WTC11 (cell line): ENCODE measurements around the gene C1orf232. TPM values are rescaled to one million over a fixed set of nuclear protein-coding genes. Genes with fewer than 3 reads are reported as not detected.
A peak's percentile ranks its signal among the peaks of the same experiment; 100 is the strongest.

Experiments
- EMX1 ChIP-seq: fragments of 250-450 bp; sonication (Bioruptor Pico); IDR thresholded peaks from 2 replicates; pipeline ENCODE4 v1.8.0; 2021; ENCODE audit warnings: mild to moderate bottlenecking
- ESRRA ChIP-seq: sonication (generic); formaldehyde crosslinking; IDR thresholded peaks from 2 replicates; pipeline ENCODE4 v1.8.1; 2022; ENCODE audit warnings: mild to moderate bottlenecking, missing genetic modification reagents, borderline replicate concordance
- GABPB1 ChIP-seq: sonication (generic); formaldehyde crosslinking; IDR thresholded peaks from 2 replicates; pipeline ENCODE4 v1.8.1; 2023; ENCODE audit warnings: mild to moderate bottlenecking, missing genetic modification reagents
- GRHL2 ChIP-seq: fragments of 250-450 bp; sonication (Bioruptor Pico); IDR thresholded peaks from 2 replicates; pipeline ENCODE4 v1.8.0; 2022; ENCODE audit warnings: mild to moderate bottlenecking, moderate library complexity; ENCODE audit not compliant: insufficient replicate concordance, severe bottlenecking
- JAZF1 ChIP-seq: fragments of 250-450 bp; sonication (Bioruptor Pico); IDR thresholded peaks from 2 replicates; pipeline ENCODE4 v1.9.0; 2021; ENCODE audit warnings: moderate library complexity, mild to moderate bottlenecking, inconsistent platforms
- JUN ChIP-seq: sonication (generic); formaldehyde crosslinking; IDR thresholded peaks from 2 replicates; pipeline ENCODE4 v1.8.0; 2023; ENCODE audit warnings: mild to moderate bottlenecking, missing genetic modification reagents
- KAT7 ChIP-seq: sonication (generic); formaldehyde crosslinking; IDR thresholded peaks from 2 replicates; pipeline ENCODE4 v1.8.1; 2023; ENCODE audit warnings: missing genetic modification reagents, mild to moderate bottlenecking, borderline replicate concordance
- MXD4 ChIP-seq: fragments of 250-450 bp; sonication (Bioruptor Pico); IDR thresholded peaks from 2 replicates; pipeline ENCODE4 v1.8.0; 2021; ENCODE audit warnings: mild to moderate bottlenecking, moderate library complexity, borderline replicate concordance
- NR1H2 ChIP-seq: sonication (generic); formaldehyde crosslinking; IDR thresholded peaks from 2 replicates; pipeline ENCODE4 v1.9.0; 2021; ENCODE audit warnings: mild to moderate bottlenecking, moderate library complexity, missing genetic modification reagents
- OVOL2 ChIP-seq: fragments of 250-450 bp; sonication (Bioruptor Pico); IDR thresholded peaks from 2 replicates; pipeline ENCODE4 v1.9.0; 2021; ENCODE audit warnings: mild to moderate bottlenecking, borderline replicate concordance
- SMAD3 ChIP-seq: sonication (generic); formaldehyde crosslinking; IDR thresholded peaks from 2 replicates; pipeline ENCODE4 v1.8.0; 2022; ENCODE audit warnings: missing genetic modification reagents, mild to moderate bottlenecking, borderline replicate concordance
- TCF7 ChIP-seq: sonication (generic); formaldehyde crosslinking; IDR thresholded peaks from 2 replicates; pipeline ENCODE4 v1.8.0; 2022; ENCODE audit warnings: mild to moderate bottlenecking, low read depth, missing genetic modification reagents, moderate library complexity
- TEAD4 ChIP-seq: sonication (generic); formaldehyde crosslinking; IDR thresholded peaks from 2 replicates; pipeline ENCODE4 v1.8.0; 2022; ENCODE audit warnings: mild to moderate bottlenecking, missing genetic modification reagents
- ZNF138 ChIP-seq: sonication (generic); formaldehyde crosslinking; conservative IDR thresholded peaks from 2 replicates; pipeline ENCODE4 v1.8.1; 2022; ENCODE audit warnings: mild to moderate bottlenecking, moderate library complexity, missing genetic modification reagents
- ZNF232 ChIP-seq: sonication (generic); formaldehyde crosslinking; IDR thresholded peaks from 2 replicates; pipeline ENCODE4 v1.8.0; 2022; ENCODE audit warnings: mild to moderate bottlenecking, missing genetic modification reagents
- ZNF317 ChIP-seq: sonication (generic); formaldehyde crosslinking; IDR thresholded peaks from 2 replicates; pipeline ENCODE4 v1.8.1; 2023; ENCODE audit warnings: low read depth, mild to moderate bottlenecking, moderate library complexity, missing genetic modification reagents, borderline replicate concordance
- ZNF396 ChIP-seq: fragments of 250-450 bp; sonication (Bioruptor Pico); IDR thresholded peaks from 2 replicates; pipeline ENCODE4 v1.8.0; 2021; ENCODE audit warnings: mild to moderate bottlenecking, moderate library complexity, borderline replicate concordance
- total RNA-seq: library from RNA; stranded (reverse); gene quantifications from 3 replicates; pipeline ENCODE4 v1.2.3, GENCODE V29; 2021
- TF ChIP-seq, protein P1 (sequence below): sonication (generic); formaldehyde crosslinking; IDR thresholded peaks from 2 replicates; pipeline ENCODE4 v1.8.0; 2022; ENCODE audit warnings: missing genetic modification reagents
- TF ChIP-seq, protein P2 (sequence below): sonication (generic); formaldehyde crosslinking; conservative IDR thresholded peaks from 2 replicates; pipeline ENCODE4 v1.8.1; 2022; ENCODE audit warnings: mild to moderate bottlenecking, missing genetic modification reagents
- TF ChIP-seq, protein P3 (sequence below): sonication (generic); formaldehyde crosslinking; IDR thresholded peaks from 2 replicates; pipeline ENCODE4 v1.8.1; 2022; ENCODE audit warnings: low read depth, missing genetic modification reagents, borderline replicate concordance
- TF ChIP-seq, protein P4 (sequence below): sonication (generic); formaldehyde crosslinking; IDR thresholded peaks from 2 replicates; pipeline ENCODE4 v1.8.0; 2023; ENCODE audit warnings: missing genetic modification reagents
- TF ChIP-seq, protein P5 (sequence below): fragments of 250-450 bp; sonication (Bioruptor Pico); IDR thresholded peaks from 2 replicates; pipeline ENCODE4 v1.9.0; 2021; ENCODE audit warnings: mild to moderate bottlenecking
- TF ChIP-seq, protein P6 (sequence below): sonication (generic); formaldehyde crosslinking; IDR thresholded peaks from 2 replicates; pipeline ENCODE4 v1.8.1; 2023; ENCODE audit warnings: mild to moderate bottlenecking, missing genetic modification reagents
- TF ChIP-seq, protein P7 (sequence below): sonication (generic); formaldehyde crosslinking; IDR thresholded peaks from 2 replicates; pipeline ENCODE4 v1.8.1; 2022; ENCODE audit warnings: mild to moderate bottlenecking, moderate library complexity, missing genetic modification reagents
- TF ChIP-seq, protein P8 (sequence below): sonication (generic); formaldehyde crosslinking; IDR thresholded peaks from 2 replicates; pipeline ENCODE4 v1.8.0; 2022; ENCODE audit warnings: mild to moderate bottlenecking, missing genetic modification reagents

Gene C1orf232
- total RNA-seq, 1 experiment from 2014 or later = not detected

- TF ChIP-seq, protein P1, sequence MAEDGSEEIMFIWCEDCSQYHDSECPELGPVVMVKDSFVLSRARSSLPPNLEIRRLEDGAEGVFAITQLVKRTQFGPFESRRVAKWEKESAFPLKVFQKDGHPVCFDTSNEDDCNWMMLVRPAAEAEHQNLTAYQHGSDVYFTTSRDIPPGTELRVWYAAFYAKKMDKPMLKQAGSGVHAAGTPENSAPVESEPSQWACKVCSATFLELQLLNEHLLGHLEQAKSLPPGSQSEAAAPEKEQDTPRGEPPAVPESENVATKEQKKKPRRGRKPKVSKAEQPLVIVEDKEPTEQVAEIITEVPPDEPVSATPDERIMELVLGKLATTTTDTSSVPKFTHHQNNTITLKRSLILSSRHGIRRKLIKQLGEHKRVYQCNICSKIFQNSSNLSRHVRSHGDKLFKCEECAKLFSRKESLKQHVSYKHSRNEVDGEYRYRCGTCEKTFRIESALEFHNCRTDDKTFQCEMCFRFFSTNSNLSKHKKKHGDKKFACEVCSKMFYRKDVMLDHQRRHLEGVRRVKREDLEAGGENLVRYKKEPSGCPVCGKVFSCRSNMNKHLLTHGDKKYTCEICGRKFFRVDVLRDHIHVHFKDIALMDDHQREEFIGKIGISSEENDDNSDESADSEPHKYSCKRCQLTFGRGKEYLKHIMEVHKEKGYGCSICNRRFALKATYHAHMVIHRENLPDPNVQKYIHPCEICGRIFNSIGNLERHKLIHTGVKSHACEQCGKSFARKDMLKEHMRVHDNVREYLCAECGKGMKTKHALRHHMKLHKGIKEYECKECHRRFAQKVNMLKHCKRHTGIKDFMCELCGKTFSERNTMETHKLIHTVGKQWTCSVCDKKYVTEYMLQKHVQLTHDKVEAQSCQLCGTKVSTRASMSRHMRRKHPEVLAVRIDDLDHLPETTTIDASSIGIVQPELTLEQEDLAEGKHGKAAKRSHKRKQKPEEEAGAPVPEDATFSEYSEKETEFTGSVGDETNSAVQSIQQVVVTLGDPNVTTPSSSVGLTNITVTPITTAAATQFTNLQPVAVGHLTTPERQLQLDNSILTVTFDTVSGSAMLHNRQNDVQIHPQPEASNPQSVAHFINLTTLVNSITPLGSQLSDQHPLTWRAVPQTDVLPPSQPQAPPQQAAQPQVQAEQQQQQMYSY (CRISPR knock-in tag) = no peak
- TF ChIP-seq, protein P2, sequence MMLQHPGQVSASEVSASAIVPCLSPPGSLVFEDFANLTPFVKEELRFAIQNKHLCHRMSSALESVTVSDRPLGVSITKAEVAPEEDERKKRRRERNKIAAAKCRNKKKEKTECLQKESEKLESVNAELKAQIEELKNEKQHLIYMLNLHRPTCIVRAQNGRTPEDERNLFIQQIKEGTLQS (CRISPR knock-in tag) = 0 out of 2 replicates have a peak, but pooled peaks have one; percentile 62
- no peak for TF ChIP-seq ZNF396 (CRISPR knock-in tag)
- no peak for TF ChIP-seq EMX1 (CRISPR knock-in tag)
- no peak for TF ChIP-seq NR1H2
- TF ChIP-seq TCF7 (CRISPR knock-in tag) = no peak
- TF ChIP-seq ZNF317 (CRISPR knock-in tag) = 0 out of 2 replicates have a peak, but pooled peaks have one; percentile 11
- TF ChIP-seq ZNF138 (CRISPR knock-in tag) = no peak
- no peak for TF ChIP-seq GRHL2 (CRISPR knock-in tag)
- TF ChIP-seq ESRRA = no peak
- TF ChIP-seq, protein P3, sequence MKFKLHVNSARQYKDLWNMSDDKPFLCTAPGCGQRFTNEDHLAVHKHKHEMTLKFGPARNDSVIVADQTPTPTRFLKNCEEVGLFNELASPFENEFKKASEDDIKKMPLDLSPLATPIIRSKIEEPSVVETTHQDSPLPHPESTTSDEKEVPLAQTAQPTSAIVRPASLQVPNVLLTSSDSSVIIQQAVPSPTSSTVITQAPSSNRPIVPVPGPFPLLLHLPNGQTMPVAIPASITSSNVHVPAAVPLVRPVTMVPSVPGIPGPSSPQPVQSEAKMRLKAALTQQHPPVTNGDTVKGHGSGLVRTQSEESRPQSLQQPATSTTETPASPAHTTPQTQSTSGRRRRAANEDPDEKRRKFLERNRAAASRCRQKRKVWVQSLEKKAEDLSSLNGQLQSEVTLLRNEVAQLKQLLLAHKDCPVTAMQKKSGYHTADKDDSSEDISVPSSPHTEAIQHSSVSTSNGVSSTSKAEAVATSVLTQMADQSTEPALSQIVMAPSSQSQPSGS (CRISPR knock-in tag) = 0 out of 2 replicates have a peak, but pooled peaks have one; percentile 16
- no peak for TF ChIP-seq OVOL2 (CRISPR knock-in tag)
- TF ChIP-seq, protein P4, sequence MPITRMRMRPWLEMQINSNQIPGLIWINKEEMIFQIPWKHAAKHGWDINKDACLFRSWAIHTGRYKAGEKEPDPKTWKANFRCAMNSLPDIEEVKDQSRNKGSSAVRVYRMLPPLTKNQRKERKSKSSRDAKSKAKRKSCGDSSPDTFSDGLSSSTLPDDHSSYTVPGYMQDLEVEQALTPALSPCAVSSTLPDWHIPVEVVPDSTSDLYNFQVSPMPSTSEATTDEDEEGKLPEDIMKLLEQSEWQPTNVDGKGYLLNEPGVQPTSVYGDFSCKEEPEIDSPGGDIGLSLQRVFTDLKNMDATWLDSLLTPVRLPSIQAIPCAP = no peak
- TF ChIP-seq, protein P5, sequence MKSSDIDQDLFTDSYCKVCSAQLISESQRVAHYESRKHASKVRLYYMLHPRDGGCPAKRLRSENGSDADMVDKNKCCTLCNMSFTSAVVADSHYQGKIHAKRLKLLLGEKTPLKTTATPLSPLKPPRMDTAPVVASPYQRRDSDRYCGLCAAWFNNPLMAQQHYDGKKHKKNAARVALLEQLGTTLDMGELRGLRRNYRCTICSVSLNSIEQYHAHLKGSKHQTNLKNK (CRISPR knock-in tag) = no peak
- TF ChIP-seq TEAD4 (CRISPR knock-in tag) = peak; percentile 68; the same call in 1 of the 2 replicates
- TF ChIP-seq, protein P6, sequence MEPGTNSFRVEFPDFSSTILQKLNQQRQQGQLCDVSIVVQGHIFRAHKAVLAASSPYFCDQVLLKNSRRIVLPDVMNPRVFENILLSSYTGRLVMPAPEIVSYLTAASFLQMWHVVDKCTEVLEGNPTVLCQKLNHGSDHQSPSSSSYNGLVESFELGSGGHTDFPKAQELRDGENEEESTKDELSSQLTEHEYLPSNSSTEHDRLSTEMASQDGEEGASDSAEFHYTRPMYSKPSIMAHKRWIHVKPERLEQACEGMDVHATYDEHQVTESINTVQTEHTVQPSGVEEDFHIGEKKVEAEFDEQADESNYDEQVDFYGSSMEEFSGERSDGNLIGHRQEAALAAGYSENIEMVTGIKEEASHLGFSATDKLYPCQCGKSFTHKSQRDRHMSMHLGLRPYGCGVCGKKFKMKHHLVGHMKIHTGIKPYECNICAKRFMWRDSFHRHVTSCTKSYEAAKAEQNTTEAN = peak; percentile 81; the same call in 1 of the 2 replicates
- TF ChIP-seq, protein P7, sequence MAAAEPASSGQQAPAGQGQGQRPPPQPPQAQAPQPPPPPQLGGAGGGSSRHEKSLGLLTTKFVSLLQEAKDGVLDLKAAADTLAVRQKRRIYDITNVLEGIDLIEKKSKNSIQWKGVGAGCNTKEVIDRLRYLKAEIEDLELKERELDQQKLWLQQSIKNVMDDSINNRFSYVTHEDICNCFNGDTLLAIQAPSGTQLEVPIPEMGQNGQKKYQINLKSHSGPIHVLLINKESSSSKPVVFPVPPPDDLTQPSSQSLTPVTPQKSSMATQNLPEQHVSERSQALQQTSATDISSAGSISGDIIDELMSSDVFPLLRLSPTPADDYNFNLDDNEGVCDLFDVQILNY (CRISPR knock-in tag) = 0 out of 2 replicates have a peak, but pooled peaks have one; percentile 58
- TF ChIP-seq, protein P8, sequence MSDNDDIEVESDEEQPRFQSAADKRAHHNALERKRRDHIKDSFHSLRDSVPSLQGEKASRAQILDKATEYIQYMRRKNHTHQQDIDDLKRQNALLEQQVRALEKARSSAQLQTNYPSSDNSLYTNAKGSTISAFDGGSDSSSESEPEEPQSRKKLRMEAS (CRISPR knock-in tag) = peak; percentile 97
- TF ChIP-seq GABPB1 (CRISPR knock-in tag) = peak; percentile 86
- peak; percentile 66; the same call in 1 of the 2 replicates for TF ChIP-seq JUN
- no peak for TF ChIP-seq SMAD3
- TF ChIP-seq JAZF1 (CRISPR knock-in tag) = no peak
- TF ChIP-seq MXD4 (CRISPR knock-in tag) = no peak
- TF ChIP-seq KAT7 (CRISPR knock-in tag) = peak; percentile 82; the same call in 1 of the 2 replicates
- TF ChIP-seq ZNF232 (CRISPR knock-in tag) = no peak
Measured at GRCh38 chr1:26169669-26170471, 1.1 kb upstream of the C1orf232 start, which contains the start of gene ZNF593 (continued).
